ENCODE measurements around the gene SMDT1.

- TF ChIP-seq CTCF (IDR thresholded peaks at IDR 0.05) (no peak), EZH2 (IDR thresholded peaks at IDR 0.05; ENCODE audit: borderline replicate concordance, insufficient read depth, low read depth, low read length, poor library complexity, severe bottlenecking) (no peak)
Measured at GRCh38 chr22:42061041-42061440, 18.5 kb upstream of the SMDT1 start.
